Measurements from ENCODE around the gene MYO15B.
A peak's percentile ranks its signal among the peaks of the same experiment; 100 is the strongest.

The MYO15B gene

DNA sequence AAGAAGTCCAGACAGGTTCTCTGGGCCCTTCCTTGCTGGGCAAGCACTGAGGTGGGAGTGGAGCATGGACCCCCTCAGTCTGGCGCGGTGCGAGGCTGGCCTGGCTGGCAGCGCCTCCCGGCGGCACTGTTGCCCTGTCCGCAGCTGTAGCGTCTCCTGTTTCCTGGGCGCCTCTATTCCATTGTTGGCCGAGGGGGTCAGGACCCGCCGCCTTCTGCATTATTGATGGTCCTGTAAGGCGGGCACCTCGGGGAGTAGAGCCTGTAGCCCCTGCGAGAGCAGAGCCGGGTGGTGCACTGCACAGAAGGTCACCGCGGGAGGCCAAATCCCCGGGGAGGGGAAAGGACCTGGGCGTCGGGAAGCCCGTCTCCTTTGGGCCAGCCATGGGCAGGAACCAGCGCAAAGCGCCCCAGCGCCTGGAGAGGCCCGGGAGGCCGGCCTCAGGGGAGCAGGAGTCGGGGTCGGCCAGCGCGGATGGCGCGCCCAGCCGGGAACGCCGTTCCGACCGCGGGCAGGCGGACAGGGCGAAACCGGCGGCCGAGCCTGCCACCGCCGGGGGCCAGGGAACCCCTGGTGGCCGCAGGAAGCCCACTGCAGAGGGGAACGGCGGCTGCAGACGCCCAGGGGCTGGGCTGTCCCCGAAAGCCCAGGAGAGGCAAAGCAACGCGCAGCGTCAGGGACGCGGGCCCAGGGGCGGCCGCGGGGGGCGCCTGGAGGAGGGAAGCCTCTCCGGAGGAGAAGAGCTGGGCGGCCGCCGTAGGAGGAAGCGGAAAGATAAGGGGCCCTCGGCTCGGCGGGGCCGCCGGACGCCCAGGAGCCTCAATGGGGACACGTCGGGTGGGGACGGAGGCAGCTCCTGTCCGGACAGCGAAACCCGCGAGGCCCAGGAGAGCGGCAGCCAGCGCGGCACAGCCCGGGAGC, at the start of gene MYO15B:
TSS of gene MYO15B (plus strand) at position 126 of the 921 bp plus-strand sequence. CDS start at position 384, 258 bp downstream.
- peak; percentile 68 for DNase-seq

DNA sequence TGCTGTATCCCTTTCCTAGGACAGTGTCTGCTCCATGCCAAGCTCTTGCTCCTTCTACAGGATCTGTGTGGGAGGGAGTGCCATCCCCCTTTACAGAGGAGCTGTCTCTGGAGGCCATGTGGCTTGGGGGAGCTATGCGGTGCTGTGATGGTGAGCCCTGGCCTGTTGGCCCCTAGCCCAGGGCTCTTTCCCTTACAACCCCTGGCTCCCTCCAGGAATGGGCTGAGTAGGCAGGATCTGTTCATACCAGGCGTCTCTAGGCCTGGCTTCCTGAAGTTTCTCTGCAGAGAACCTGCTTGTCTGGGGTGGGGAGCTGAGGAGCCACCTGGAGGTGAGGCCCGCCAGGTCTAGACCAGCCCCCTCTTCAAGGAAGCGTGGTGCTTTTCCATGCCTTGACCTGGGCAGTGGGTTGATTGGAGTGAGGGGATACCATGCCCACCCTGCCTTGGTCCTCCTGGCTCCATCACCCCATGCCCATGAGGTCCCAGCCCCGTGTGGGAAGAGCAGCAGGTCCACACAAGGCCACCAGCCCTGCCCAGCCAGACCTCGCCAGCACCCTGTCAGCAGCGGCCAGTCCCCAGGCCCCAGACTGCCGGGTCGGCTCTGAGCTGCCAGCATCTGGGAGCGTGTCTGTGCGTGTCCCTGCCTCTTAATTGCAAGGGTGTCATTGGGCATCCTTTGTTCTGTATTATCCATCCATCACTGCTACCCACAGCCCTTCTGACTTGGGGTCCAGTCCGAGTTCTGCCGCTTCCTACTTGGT, 47.5 kb upstream of the MYO15B start:
- no peak for DNase-seq

DNA sequence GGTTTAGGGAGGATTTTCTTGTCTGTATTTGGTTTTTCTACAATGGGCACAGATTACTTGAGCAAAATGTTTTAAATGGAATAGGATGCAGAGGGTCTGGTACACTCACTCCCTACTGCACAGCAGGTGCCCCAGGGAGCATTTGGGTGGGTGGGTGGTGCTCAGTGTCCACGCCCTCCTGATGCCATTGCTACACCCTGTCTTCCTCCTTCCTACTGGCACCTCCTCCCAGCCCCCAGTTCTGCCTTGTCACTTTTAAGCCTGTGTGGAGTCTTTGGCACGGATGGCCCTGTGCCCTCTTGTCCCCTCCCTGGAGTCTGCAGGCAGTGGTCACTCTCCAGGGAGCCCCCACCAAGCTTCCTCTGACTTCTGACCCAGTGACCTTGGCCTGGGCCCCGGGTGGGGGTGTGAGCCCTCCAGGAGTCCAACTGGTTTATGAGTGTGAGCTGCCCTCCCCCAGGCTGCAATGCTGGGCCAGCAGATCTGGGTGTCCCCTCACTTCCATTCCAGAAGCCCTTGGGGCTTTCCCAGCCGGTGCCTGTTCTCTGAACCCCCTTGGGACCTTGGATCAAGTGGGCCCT, 46.6 kb upstream of the MYO15B start:
- no peak for DNase-seq

DNA sequence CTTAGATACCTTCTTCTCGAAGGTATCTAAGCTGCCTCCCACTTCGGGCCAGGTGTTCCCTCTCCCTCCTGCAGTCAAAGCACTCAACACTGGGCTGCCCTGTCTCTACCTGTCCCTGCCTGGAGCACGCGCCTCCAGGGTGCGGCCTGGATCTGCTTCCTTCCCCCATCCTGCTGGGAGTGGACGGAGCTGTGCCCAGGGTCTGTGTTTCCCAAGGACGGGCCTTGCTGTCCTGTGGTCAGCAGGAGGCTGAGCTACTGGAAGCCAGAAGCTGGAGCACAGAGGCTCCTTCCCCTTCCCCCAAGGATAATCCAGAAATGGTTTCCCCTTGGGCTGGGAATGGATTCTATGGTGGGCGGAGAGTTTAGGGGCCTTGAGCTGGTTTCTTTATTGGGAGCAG, 45.4 kb upstream of the MYO15B start:
- no peak for DNase-seq

DNA sequence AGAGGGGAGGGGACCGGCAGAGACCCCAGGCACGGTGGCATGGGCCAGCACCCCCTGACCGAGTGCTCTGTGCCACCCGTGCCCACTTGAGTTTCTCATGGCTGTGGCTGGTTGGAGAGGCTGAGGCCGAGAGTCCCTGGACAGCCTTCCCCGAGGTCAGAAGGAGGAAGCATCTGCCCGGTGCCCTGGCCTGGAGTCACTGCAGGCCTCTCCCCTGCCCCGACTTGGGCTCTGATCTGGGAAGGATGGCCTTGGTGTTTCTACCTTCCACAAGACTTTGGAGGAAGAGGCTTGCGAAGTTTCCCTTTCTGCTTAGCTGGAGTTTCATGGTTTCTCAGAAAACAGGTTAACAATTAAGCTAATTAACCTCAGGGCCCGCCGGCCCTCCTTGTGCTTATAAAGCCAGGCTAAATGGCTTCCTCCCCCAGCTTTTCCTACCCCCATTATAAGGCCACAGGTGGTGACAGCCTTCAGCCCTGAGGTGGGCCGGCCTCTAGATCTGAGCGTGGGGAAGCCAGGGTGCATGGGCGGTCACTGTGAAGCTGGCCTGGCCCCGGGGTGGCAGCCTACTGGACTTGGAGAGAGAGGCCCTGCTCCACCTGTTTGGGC, 44.8 kb upstream of the MYO15B start:
- no peak for DNase-seq

DNA sequence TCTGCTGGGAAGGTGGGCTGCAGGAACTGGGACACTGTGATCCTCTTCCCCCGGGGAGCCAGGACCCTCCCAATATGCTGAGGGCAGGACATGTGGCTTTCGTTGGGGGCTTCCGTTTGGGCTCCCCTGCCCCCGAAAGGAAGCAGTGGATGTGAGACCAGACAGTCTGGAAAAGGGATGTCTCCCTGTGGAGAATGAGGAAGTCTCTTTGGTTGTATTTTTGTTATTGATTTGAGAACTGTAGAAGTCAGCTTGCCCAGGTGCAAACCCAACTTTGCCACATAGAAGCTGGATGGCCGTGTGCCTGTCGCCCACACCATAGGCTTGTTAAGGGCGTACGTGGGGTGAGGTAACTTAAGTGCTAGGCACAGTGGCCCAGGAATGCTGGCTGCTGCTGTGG, 43.4 kb upstream of the MYO15B start:
- DNase-seq = no peak

DNA sequence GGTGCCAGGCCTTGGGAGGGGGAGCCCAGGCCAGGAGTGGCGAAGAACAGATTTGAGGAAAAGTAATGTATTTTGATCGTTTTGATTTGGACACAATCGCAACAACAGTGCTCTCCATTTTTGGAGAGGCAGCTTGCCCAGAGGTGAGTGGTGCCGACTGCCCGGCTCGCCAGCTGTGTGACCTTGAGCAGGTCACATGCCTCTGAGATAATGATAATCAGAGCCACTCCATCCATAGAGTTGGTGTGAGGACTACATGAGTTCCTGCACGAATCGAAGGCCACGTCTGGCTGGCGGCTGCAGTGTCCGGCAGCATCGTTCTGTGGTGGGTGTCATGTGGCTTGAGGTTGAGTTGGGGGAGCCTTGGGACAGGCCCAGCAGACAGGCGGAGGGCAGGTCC, 41.4 kb upstream of the MYO15B start:
- no peak for DNase-seq

DNA sequence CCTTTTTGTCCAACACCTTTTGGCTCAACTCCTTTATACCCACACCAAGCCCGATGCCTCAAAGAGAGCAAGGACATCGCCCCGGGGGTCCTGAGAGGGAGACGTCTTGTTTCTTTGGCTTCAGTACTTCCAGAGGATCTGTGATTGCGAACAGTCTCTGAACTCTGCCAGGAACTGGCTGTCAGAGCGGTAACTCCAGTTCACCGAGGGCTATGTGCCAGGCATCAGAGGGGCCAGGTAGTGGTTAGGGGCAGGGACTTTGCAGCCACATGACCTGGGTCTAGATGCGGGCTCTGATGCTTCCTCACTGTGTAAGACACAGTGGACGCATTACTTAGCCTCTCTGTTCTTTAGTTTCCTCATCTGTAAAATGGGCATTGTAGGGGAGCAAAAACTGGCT, 40.5 kb upstream of the MYO15B start:
- DNase-seq = no peak

DNA sequence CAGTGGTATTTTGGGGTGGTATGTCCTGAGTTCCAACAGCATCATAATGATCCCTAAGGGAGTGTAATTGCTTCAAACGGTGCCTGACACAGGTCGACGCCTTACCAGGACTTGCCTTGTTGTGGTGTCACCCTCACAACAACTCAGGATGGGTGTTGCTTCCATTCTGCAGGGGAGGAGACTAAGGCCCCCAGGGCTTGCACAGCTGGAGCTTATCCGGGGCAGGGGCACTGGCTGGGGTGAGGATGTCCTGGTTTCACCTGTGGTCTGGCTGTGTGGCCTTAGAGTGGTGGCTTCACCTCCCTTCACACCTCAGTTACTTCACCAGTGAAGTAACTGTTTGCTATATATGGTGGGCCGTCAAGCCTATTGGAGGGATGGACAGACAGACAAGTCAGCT, 38.8 kb upstream of the MYO15B start:
- no peak for DNase-seq

DNA sequence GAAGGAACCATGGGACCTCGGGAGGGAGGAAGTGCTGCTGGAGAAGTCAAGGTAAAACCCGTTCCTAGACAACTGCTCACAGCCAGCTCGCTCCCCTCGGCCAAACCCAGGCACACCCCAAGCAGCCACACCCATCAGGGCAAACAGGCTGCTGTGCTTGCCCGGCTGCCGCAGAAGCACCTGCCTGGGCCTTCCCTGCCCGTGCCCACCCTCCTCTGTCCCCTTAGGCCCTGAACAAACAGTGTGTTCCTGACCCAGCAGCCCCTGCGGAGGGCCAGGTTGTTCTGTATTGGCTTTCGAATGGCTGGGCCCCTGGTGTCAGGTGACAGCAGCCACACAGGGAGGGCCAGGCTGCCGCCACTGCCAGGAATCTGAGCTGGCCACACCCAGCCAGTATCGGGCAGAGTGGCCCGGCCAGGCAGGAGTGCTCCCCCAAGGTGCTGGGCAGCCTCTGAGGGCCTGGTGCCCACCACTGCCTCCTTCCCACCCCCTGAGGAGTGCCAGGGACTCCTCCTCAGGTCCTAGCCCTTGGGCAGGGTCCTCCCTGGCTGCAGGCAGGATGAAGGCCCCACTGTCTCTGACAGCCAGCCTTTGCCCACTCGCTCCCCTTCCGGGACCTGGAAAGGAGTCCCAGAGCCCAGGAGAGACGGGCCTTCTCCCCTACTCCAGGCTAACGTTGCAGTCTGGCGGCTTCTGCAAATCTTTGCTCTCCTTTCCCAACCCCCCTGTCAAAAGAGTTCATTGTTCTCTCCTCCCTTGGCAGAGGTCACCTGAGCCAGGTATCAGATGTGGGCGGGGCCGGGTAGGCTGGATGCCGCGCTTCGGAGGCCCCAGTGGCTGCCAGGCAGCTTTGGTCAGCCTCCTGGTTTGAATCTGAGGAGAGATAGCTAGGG, 38.1 kb upstream of the MYO15B start:
- no peak for DNase-seq

DNA sequence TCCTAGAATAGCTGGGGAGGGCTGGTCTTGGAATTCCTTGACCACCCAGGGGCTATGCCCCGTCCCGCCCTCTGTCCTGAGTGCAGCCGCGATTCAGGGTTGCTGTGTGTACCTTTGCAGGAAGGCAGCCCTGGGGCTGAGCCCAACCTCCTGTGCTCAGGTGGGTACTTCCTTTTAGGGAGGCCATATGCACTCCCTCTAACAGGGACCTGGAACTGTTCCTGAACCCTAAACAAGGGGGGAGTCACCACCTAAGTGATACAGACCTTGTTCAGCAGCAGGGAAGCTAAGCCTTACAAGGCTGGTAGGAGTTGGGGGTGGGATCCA, 37.5 kb upstream of the MYO15B start:
- DNase-seq = no peak

DNA sequence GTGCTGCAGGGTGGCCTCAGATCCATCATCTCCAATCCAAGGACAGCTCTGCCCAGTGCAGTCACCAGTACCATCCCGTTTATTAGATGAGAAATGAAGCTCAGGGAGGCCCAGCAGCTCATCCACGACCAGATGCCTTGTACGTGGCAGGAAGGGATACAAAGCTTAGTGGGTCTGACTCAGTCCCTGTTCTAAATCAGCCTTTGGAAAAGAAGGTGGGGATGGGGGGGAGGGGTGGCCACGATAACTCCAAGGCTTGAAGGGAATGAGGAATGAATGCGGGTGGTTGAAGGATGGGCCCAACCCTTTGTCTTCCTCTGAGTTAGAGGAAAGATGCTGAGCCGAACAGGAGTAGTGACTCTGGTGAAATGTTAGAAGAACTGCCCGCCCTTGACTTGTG, 36.3 kb upstream of the MYO15B start:
- DNase-seq = no peak

DNA sequence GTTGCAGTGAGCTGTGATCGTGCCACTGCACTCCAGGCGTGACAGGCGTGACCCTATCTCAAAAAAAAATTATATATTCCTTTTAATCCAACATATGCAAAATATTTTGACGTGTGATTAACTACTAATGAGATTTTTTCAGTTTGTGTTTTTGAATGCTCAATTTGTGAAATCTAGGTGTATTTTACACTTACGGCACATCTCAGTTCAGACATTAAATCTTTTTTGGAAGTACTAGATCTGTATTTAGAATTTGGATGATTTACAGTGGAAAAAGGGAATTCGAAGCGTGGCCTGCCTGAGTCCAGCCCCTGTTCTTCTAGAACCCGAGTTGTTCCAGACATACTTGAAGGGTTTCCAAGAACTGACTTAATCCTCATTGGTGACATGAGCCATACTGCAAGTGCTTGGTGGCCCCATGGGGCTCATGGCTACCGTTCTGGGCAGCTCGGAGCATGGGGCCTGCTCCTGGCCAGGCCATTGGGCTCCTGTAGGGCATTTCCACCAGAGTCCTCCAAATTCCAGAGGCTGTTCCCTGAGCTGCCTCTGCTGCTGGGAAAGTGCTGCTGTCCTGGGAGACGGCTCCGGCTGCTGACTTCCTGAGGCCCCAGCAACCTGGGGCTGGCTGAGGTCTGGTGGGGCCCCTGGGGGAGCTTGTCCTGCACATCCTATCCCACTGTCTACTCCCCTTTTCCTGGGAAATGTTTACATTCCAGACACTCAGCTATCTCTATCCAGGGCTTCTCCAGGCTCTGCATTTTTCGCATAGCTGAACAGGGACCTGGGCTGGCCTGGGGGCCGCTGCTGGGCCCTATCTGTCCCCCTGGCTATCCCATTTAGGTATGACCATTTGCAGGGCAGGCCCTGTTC, 34.9 kb upstream of the MYO15B start:
- DNase-seq = no peak

DNA sequence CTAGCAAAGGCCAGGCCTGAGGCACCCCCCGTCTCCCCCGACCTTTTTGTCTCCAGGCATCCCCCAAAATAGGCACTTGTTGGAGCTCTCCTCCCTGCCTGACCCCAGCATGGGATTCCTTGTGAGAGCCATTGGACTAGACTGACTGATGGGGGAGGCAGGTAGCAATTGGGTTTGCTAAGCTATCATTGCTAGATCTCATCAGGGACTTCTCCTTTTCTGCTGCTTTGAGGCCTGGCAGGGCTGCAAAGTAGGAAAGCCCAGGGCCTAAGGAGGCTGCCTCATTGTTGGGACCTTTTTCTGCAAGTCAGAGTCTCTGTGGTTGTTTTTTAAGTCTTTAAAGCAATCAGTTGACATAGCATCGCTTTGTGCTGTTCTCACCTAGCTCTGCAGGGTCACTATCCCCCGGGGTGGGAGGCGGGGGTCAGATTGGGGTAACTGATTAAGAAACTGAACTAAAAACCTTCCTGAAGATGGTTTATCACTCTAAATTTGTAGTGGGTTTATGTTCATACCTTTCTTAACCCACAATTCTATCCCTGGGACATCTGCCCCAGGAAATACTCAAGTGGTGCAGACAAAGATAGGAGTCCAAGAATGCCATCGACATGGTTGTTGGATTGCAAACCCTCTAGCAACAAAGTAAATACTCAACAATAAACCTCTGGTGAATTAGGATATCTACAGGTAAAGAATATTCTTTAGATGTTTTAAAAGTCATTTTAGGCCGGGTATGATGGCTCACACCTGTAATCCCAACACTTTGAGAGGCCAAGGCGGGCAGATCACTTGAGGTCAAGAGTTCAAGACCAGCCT, 34.1 kb upstream of the MYO15B start:
- no peak for DNase-seq

DNA sequence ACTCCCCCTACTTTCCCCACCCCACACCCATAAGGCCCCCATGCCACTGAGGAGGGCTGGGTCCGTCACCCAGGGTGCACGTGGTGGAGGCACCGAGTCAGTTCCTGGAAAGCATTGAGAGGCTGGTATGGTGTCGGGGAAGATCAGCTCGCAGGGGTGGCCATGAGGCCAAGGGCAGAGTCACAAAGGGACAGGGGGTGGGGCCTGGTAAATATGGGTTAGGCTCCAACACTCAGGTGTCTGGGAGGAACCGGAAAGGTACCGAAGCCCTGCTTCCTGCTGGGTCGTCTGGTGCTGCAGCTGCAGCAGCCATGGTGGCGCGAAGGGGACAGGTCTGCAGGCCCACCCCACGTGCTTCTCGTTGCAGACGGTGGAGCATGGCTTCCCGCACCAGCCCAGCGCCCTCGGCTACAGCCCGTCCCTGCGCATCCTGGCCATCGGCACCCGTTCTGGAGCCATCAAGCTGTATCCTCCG, 31.9 kb upstream of the MYO15B start:
- DNase-seq = no peak

DNA sequence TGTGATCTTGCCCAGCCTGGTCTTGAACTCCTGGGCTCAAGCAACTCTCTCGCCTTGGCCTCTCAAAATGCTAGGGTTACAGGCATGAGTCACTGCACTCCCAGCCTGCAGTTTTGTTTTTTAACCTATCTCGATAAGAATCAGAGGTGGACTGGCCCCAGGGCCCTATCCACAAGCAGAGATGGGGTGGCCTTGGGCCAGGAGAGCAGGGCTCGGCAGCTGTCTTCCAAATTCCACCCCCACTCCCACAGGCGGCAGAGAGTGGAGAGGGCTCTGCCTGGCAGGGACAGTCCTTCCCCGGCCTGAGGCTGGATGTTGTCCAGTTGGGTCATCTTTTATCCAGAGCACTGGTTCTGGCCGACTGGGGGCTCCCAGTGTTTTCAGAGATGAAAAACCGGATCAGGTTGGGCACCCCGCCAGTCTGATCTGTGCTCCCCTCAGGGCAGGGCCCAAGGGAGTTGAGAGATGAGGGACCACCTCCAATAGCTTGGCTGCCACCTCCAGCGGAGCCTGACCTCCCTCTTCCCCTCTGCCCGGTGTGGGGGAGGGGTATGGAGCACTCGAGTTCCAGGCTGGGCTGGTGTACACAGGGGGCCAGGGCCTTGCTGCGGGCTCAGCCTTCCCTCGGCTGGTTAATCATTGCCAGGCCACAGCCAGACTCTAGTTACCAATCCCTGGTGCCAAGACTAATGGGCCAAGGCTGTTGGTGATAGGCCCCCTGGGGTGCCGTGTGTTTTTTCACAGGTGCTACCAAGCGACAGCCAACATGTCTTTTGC, 30.3 kb upstream of the MYO15B start:
- no peak for DNase-seq

DNA sequence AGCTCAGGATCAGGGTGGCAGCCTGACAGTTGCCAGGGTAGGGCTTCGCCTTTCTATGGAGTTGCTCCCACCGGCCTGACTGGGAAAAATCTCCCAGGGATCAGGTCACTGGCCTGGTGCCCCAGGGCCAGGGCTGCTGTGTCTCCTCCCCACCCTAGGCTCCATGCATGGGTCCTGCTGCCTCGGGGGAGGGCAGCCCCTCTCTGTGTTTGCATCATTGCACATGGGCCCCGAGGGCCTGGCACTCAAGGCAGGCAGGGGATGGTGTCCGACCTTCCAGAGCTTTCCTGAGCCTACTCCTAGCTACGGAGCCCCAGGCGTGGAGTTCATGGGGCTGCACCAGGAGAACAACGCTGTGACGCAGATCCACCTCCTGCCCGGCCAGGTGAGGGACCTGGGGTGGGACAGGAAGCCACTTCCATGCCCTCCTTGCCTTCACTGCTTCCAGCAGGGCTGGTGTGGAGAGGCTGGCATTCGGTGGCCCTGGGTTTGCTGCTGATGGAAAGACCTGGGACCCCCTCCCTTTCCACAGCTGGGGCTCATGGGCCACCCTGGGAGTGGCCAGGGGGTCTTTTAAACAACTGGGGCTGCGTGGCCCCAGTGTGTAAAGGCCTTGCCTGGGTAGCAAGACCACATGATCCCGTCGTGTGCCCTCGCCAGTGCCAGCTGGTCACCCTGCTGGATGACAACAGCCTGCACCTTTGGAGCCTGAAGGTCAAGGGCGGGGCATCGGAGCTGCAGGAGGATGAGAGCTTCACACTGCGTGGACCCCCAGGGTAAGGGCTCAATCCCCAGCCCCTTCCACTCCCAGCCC, 29.5 kb upstream of the MYO15B start:
- no peak for DNase-seq

DNA sequence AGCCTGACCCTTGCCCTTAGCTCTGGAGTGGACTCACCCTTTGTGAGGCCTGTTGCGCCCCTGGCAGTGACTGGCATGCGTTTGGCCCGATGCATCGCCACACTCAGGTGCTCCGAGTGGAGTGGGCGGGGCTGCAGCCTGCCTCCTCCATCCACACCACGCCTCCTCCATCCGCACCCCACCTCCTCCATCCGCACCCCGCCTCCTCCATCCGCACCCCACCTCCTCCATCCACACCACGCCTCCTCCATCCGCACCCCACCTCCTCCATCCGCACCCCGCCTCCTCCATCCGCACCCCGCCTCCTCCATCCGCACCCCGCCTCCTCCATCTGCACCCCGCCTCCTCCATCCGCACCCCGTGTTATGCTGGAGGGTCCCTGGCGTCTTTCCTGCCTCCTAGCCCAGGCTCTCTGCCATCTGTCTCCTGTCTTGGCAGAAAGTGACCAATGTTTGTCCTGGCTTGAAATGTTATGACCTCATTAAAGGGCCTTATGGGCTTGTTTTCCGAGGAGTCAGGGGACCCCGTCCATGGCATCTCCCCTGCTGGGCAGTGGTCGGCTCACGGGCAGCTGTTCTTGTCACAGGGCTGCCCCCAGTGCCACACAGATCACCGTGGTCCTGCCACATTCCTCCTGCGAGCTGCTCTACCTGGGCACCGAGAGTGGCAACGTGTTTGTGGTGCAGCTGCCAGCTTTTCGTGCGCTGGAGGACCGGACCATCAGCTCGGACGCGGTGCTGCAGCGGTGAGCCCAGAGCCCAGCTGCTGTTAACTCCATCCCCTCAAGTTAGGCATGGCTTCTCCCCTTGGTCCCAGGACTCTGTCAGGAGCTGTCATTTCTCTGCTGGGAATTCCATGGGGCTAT, 28.7 kb upstream of the MYO15B start:
- DNase-seq = no peak

Measured in suppressor macrophage treated with lipopolysaccharide for 4 hours (primary cell).